SK-N-SH (cell line): Measurements from ENCODE around the gene MOV10L1. TPM values are rescaled to one million over a fixed set of nuclear protein-coding genes. Genes with fewer than 3 reads are reported as not detected.

Experiments used
- CTCF ChIA-PET: fragments of 300-600, 350-600 bp; formaldehyde crosslinking; extraction: SDS; loops from one replicate; lab custom pipeline; 2021; lab: Yijun Ruan, JAX
- POLR2A ChIA-PET: fragments of 350-600 bp; sonication (Branson Sonifier 250); formaldehyde crosslinking; extraction: SDS; loops from one replicate; lab custom pipeline; 2020; ENCODE audit warnings: antibody characterized with exemption, inconsistent platforms; lab: Yijun Ruan, JAX
- DNase-seq: peaks from one replicate; pipeline ENCODE4 v3.0.0; 2012
- H2AFZ ChIP-seq: fragments of 200-600 bp; sonication (generic); 2 replicates; pipeline ENCODE4 v1.8.1; 2016; ENCODE audit warnings: antibody characterized with exemption, mild to moderate bottlenecking, low read depth
- H3F3A ChIP-seq: fragments of 200-600 bp; sonication (generic); replicated peaks from 2 replicates; pipeline ENCODE3; 2016; ENCODE audit warnings: antibody characterized with exemption, mild to moderate bottlenecking; ENCODE audit not compliant: insufficient read depth
- H3K27ac ChIP-seq, 2 experiments: fragments of 200-500 bp in 1 of 2; fragments of 200-600 bp in 1 of 2; sonication (Bioruptor generic) in 1 of 2; sonication (generic), shearing (Covaris generic) in 1 of 2; 2 replicates each; pipeline versions ENCODE4 v1.5.1 to v1.6.1; 2014 to 2016; ENCODE audit warnings: low read depth in 2 of 2, inconsistent platforms in 1 of 2, low read length in 1 of 2, mild to moderate bottlenecking in 1 of 2, mixed read lengths in 1 of 2
- H3K27me3 ChIP-seq: fragments of 200-600 bp; sonication (generic), shearing (Covaris generic); 2 replicates; pipeline ENCODE4 v1.6.1; 2016; ENCODE audit warnings: mixed run types; ENCODE audit not compliant: insufficient read depth
- H3K36me3 ChIP-seq, 2 experiments: fragments of 200-500 bp in 1 of 2; fragments of 200-600 bp in 1 of 2; sonication (Bioruptor generic) in 1 of 2; sonication (generic) in 1 of 2; replicated peaks in 1 of 2; 2 replicates each; pipeline versions ENCODE3 to v1.5.1; 2014 to 2016; ENCODE audit warnings: low read length in 1 of 2, mild to moderate bottlenecking in 1 of 2; ENCODE audit not compliant: insufficient read depth in 2 of 2, control insufficient read depth in 1 of 2
- H3K4me1 ChIP-seq, 2 experiments: fragments of 200-500 bp in 1 of 2; fragments of 200-600 bp in 1 of 2; sonication (Bioruptor generic) in 1 of 2; sonication (generic), shearing (Covaris generic) in 1 of 2; 2 replicates each; pipeline versions ENCODE4 v1.5.1 to v1.6.1; 2014 to 2016; ENCODE audit warnings: low read depth in 1 of 2, low read length in 1 of 2, mixed run types in 1 of 2; ENCODE audit not compliant: insufficient read depth in 2 of 2, control insufficient read depth in 1 of 2
- H3K4me2 ChIP-seq: fragments of 200-600 bp; sonication (generic), shearing (Covaris generic); 2 replicates; pipeline ENCODE4 v1.6.1; 2017; ENCODE audit warnings: mixed run types
- H3K4me3 ChIP-seq, 2 experiments: fragments of 200-500 bp in 1 of 2; fragments of 200-600 bp in 1 of 2; sonication (Bioruptor generic) in 1 of 2; sonication (generic), shearing (Covaris generic) in 1 of 2; 2 replicates each; pipeline versions ENCODE4 v1.5.1 to v1.8.1; 2014 to 2016; ENCODE audit warnings: low read depth in 2 of 2, inconsistent platforms in 1 of 2, low read length in 1 of 2, mild to moderate bottlenecking in 1 of 2, mixed read lengths in 1 of 2, moderate library complexity in 1 of 2
- H3K79me2 ChIP-seq: fragments of 200-600 bp; sonication (generic); 2 replicates; pipeline ENCODE4 v1.8.1; 2017; ENCODE audit warnings: mild to moderate bottlenecking; ENCODE audit not compliant: insufficient read depth
- H3K9ac ChIP-seq: fragments of 200-600 bp; sonication (generic); 2 replicates; pipeline ENCODE4 v1.6.1; 2017; ENCODE audit warnings: mixed run types
- H3K9me2 ChIP-seq: fragments of 200-600 bp; sonication (generic); 2 replicates; pipeline ENCODE4 v1.6.1; 2017; ENCODE audit warnings: mixed run types
- H3K9me3 ChIP-seq: fragments of 200-600 bp; sonication (generic); 2 replicates; pipeline ENCODE4 v1.6.1; 2017; ENCODE audit warnings: mixed run types, mild to moderate bottlenecking, moderate library complexity
- H4K20me1 ChIP-seq: fragments of 200-600 bp; sonication (generic); 2 replicates; pipeline ENCODE4 v1.6.1; 2017; ENCODE audit warnings: mild to moderate bottlenecking, mixed run types; ENCODE audit not compliant: insufficient read depth
- CHD2 ChIP-seq: fragments of 150-350 bp; IDR thresholded peaks from 2 replicates; pipeline ENCODE4 v1.6.1; 2018; ENCODE audit warnings: low read length; ENCODE audit not compliant: partially characterized antibody
- CTCF ChIP-seq: fragments of 200-600 bp; sonication (generic); IDR thresholded peaks from 2 replicates; pipeline ENCODE4 v1.6.1; 2017; ENCODE audit warnings: antibody characterized with exemption, mild to moderate bottlenecking, moderate library complexity
- FOSL2 ChIP-seq: IDR thresholded peaks from 2 replicates; pipeline ENCODE4 v1.4.0; 2012; ENCODE audit warnings: low read depth, mild to moderate bottlenecking, moderate library complexity, borderline replicate concordance
- FOXM1 ChIP-seq: IDR thresholded peaks from 2 replicates; pipeline ENCODE4 v1.4.0; 2012; ENCODE audit warnings: low read depth, mild to moderate bottlenecking
- GATA2 ChIP-seq: sonication (generic); formaldehyde crosslinking; IDR thresholded peaks from 2 replicates; pipeline ENCODE4 v1.5.0; 2020; ENCODE audit warnings: mild to moderate bottlenecking, missing genetic modification reagents
- JUND ChIP-seq: IDR thresholded peaks from 2 replicates; pipeline ENCODE4 v1.4.0; 2012
- MAX ChIP-seq: IDR thresholded peaks from 2 replicates; pipeline ENCODE4 v1.4.0; 2012; ENCODE audit warnings: low read depth
- MEF2A ChIP-seq: IDR thresholded peaks from 2 replicates; pipeline ENCODE4 v1.4.0; 2012; ENCODE audit warnings: low read depth, borderline replicate concordance
- RAD21 ChIP-seq: IDR thresholded peaks from 2 replicates; pipeline ENCODE4 v1.6.1; 2012; ENCODE audit warnings: mild to moderate bottlenecking, low read length
- RCOR1 ChIP-seq: fragments of 150-350 bp; IDR thresholded peaks from 2 replicates; pipeline ENCODE4 v1.6.1; 2017; ENCODE audit warnings: antibody characterized with exemption, low read length
- RXRA ChIP-seq: IDR thresholded peaks from 2 replicates; pipeline ENCODE4 v1.4.0; 2012; ENCODE audit warnings: low read depth, mild to moderate bottlenecking, borderline replicate concordance
- SIN3A ChIP-seq: IDR thresholded peaks from 2 replicates; pipeline ENCODE4 v1.6.1; 2012; ENCODE audit warnings: low read depth, mild to moderate bottlenecking, low read length, moderate library complexity, borderline replicate concordance
- SMC3 ChIP-seq: IDR thresholded peaks from 2 replicates; pipeline ENCODE4 v1.6.1; 2012; ENCODE audit warnings: low read depth, low read length, improper control_type of control experiment
- TAF1 ChIP-seq: IDR thresholded peaks from 2 replicates; pipeline ENCODE4 v1.6.1; 2012; ENCODE audit warnings: low read depth, mild to moderate bottlenecking, low read length, moderate library complexity, borderline replicate concordance
- TCF12 ChIP-seq: IDR thresholded peaks from 2 replicates; pipeline ENCODE4 v1.4.0; 2012
- WGBS: methylation state at CpG from one replicate; pipeline ENCODE4 v1.1.6; 2017; ENCODE audit warnings: low lambda C conversion rate; 5-methylcytosine and 5-hydroxymethylcytosine counted together
- polyA plus RNA-seq, 3 experiments: library from polyadenylated mRNA; depleted of rRNA; stranded (reverse); fragments of >200 nt; gene quantifications; 2 replicates each; pipeline ENCODE4 v1.2.3, GENCODE V29; 2012
- TF ChIP-seq, protein P1 (sequence below): IDR thresholded peaks from 2 replicates; pipeline ENCODE4 v1.4.0; 2012; ENCODE audit warnings: low read depth, borderline replicate concordance
- TF ChIP-seq, protein P2 (sequence below): IDR thresholded peaks from 2 replicates; pipeline ENCODE4; 2012

MOV10L1 gene
- polyA plus RNA-seq, 1 of the 3 experiments (the other 2 are of a cell fraction) = 2.1 TPM

- Histone ChIP-seq H3K9me3 (no peaks in the 10 kb centered on the region), H3K36me3 (no peaks in the 10 kb centered on the region), H4K20me1 (no peaks in the 10 kb centered on the region), H3K4me3 (no peak overlapping the region), H3K79me2 (no peaks in the 10 kb centered on the region), H2AFZ (no peak overlapping the region), H3K9ac (no peak overlapping the region), H3K27ac (no peak overlapping the region), H3F3A (no peaks in the 10 kb centered on the region), H3K4me2 (no peak overlapping the region), H3K9me2 (no peaks in the 10 kb centered on the region), H3K27me3 (no peaks in the 10 kb centered on the region), H3K4me1 (peaks cover 0 to 7% of the 10 kb centered on the region in 2 experiments; a peak in 1 of 4 replicates)
- no peak for DNase-seq
- CTCF ChIA-PET = no interaction called here
- TF ChIP-seq JUND (no peak), RAD21 (no peak), TCF12 (no peak), SMC3 (no peak), MEF2A (no peak), GATA2 (CRISPR knock-in tag) (no peak)
- POLR2A ChIA-PET = no interaction called here
- WGBS = 77% methylated on average over 7 of the region's 9 CpGs
Observed at GRCh38 chr22:50107529-50107928, 17.7 kb downstream of the MOV10L1 start.

DNA sequence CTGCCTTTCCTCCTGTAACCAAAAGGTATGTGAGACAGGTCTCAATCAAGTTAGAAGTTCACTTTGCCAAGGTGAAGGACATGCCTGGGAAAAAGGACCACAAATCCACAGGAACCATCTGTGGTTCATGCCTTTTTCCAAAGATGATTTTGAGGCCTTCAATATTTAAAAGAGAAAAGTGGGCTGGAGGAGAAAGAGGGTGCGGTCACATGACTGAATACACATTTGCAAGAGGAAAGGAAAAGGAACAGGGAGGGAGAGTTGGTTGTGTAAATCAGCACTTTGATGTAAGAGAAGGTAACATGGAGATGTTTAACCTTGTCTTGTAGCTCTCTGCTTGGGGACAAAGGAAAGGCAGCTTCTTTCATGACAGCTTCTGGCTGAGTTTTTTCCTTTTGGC is 21.2 kb downstream of the MOV10L1 start:
- H3K9me3 ChIP-seq = no peaks in the 10 kb centered on the region
- H3K9me2 ChIP-seq = no peaks in the 10 kb centered on the region
- 96% methylated on average over 1 of the region's 1 CpG for WGBS
- CTCF ChIA-PET = interaction anchor here (1.1 to 1.7 kb wide), 2 partner anchors 38 to 81 kb away, joined by 4 to 5 read pairs; no protein-coding TSS in a partner anchor
- TF ChIP-seq RXRA (no peak), MEF2A (no peak), RAD21 (no peak), SIN3A (no peak), CTCF (no peak), TAF1 (no peak), MAX (no peak), CHD2 (no peak), FOSL2 (no peak), GATA2 (CRISPR knock-in tag) (no peak), FOXM1 (no peak), RCOR1 (no peak)
- TF ChIP-seq, protein P1, sequence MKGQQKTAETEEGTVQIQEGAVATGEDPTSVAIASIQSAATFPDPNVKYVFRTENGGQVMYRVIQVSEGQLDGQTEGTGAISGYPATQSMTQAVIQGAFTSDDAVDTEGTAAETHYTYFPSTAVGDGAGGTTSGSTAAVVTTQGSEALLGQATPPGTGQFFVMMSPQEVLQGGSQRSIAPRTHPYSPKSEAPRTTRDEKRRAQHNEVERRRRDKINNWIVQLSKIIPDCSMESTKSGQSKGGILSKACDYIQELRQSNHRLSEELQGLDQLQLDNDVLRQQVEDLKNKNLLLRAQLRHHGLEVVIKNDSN = no peak
- TF ChIP-seq, protein P2, sequence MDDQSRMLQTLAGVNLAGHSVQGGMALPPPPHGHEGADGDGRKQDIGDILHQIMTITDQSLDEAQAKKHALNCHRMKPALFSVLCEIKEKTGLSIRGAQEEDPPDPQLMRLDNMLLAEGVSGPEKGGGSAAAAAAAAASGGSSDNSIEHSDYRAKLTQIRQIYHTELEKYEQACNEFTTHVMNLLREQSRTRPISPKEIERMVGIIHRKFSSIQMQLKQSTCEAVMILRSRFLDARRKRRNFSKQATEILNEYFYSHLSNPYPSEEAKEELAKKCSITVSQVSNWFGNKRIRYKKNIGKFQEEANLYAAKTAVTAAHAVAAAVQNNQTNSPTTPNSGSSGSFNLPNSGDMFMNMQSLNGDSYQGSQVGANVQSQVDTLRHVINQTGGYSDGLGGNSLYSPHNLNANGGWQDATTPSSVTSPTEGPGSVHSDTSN = no peak
- no peaks in the 10 kb centered on the region for H3K36me3 ChIP-seq
- H3F3A ChIP-seq = peaks cover 3% of the 10 kb centered on the region
- POLR2A ChIA-PET = no interaction called here
- H3K79me2 ChIP-seq = no peaks in the 10 kb centered on the region
- H4K20me1 ChIP-seq = no peaks in the 10 kb centered on the region
- DNase-seq = no peak
- H3K27me3 ChIP-seq = no peaks in the 10 kb centered on the region
- H3K9ac ChIP-seq = no peak overlapping the region
- H3K27ac ChIP-seq = no peak overlapping the region
- H3K4me2 ChIP-seq = no peak overlapping the region
- peaks cover 10 to 24% of the 10 kb centered on the region in 2 experiments; a peak in 3 of 4 replicates for H3K4me1 ChIP-seq
- H3K4me3 ChIP-seq = no peak overlapping the region
- H2AFZ ChIP-seq = no peak overlapping the region
